Measurements from ENCODE around the gene DLG1.
"Not testable (repeated sequence)": the region's sequence is repeated elsewhere in the genome, so short reads cannot be mapped to it uniquely, and the experiment has no call there.

Gene DLG1

GRCh38 chr3:197211698-197212097, 86.7 kb downstream of the DLG1 start:
- DNase-seq (ENCODE audit: low read depth in 2 of 2), result not testable (repeated sequence)

- DNase-seq (ENCODE audit: low read depth in 2 of 2), result no peak
Observed at GRCh38 chr3:197209366-197210260, 88.8 kb downstream of the DLG1 start.

- DNase-seq (ENCODE audit: low read depth in 2 of 2), result no peak
Observed at GRCh38 chr3:197206913-197207312, 91.5 kb downstream of the DLG1 start.

- no peak for DNase-seq (ENCODE audit: low read depth in 2 of 2)
Observed at GRCh38 chr3:197205675-197206074, 92.7 kb downstream of the DLG1 start.

GRCh38 chr3:197205265-197205664, 93.1 kb downstream of the DLG1 start:
- no peak for DNase-seq (ENCODE audit: low read depth in 2 of 2)

GRCh38 chr3:197204736-197205135, 93.7 kb downstream of the DLG1 start:
- DNase-seq (ENCODE audit: low read depth in 2 of 2), result no peak

- DNase-seq (ENCODE audit: low read depth in 2 of 2), result no peak
Observed at GRCh38 chr3:197203714-197204146, 94.7 kb downstream of the DLG1 start.

GRCh38 chr3:197202694-197203093, 95.7 kb downstream of the DLG1 start:
- no peak for DNase-seq (ENCODE audit: low read depth in 2 of 2)

- DNase-seq (ENCODE audit: low read depth in 2 of 2), result no peak
Observed at GRCh38 chr3:197201791-197202452, 96.5 kb downstream of the DLG1 start.

GRCh38 chr3:197200856-197201255, 97.6 kb downstream of the DLG1 start:
- DNase-seq (ENCODE audit: low read depth in 2 of 2), result not testable (repeated sequence)

- no peak for DNase-seq (ENCODE audit: low read depth in 2 of 2)
Observed at GRCh38 chr3:197197334-197197733, 101.1 kb downstream of the DLG1 start.

- no peak for DNase-seq (ENCODE audit: low read depth in 2 of 2)
Observed at GRCh38 chr3:197196192-197196591, 102.2 kb downstream of the DLG1 start.

GRCh38 chr3:197195326-197195725, 103.1 kb downstream of the DLG1 start:
- no peak for DNase-seq (ENCODE audit: low read depth in 2 of 2)

GRCh38 chr3:197193759-197194158, 104.7 kb downstream of the DLG1 start:
- not testable (repeated sequence) for DNase-seq (ENCODE audit: low read depth in 2 of 2)

- DNase-seq (ENCODE audit: low read depth in 2 of 2), result no peak
Observed at GRCh38 chr3:197191897-197192296, 106.5 kb downstream of the DLG1 start.

- DNase-seq (ENCODE audit: low read depth in 2 of 2), result no peak
Observed at GRCh38 chr3:197189623-197190022, 108.8 kb downstream of the DLG1 start.

- DNase-seq (ENCODE audit: low read depth in 2 of 2), result no peak
Observed at GRCh38 chr3:197188963-197189362, 109.4 kb downstream of the DLG1 start.

- peak in 1 of 2 donors; percentile 3 for DNase-seq (ENCODE audit: low read depth in 2 of 2)
Observed at GRCh38 chr3:197186887-197187588, 111.4 kb downstream of the DLG1 start.

GRCh38 chr3:197183582-197183981, 114.8 kb downstream of the DLG1 start:
- DNase-seq (ENCODE audit: low read depth in 2 of 2), result no peak

GRCh38 chr3:197181741-197182140, 116.7 kb downstream of the DLG1 start:
- no peak for DNase-seq (ENCODE audit: low read depth in 2 of 2)

GRCh38 chr3:197178998-197179397, 119.4 kb downstream of the DLG1 start:
- DNase-seq (ENCODE audit: low read depth in 2 of 2), result no peak

GRCh38 chr3:197175503-197175902, 122.9 kb downstream of the DLG1 start:
- no peak for DNase-seq (ENCODE audit: low read depth in 2 of 2)
